K562 (cell line): ENCODE results near the gene ZBED2. TPM values are rescaled to one million over a fixed set of nuclear protein-coding genes. Genes with fewer than 3 reads are reported as not detected.

Experiments
- BCL6 ChIP-seq: fragments of 250-450 bp; sonication (Bioruptor Pico); IDR thresholded peaks from 2 replicates; pipeline ENCODE4 v1.4.0; 2020
- CBX1 ChIP-seq: sonication (generic); IDR thresholded peaks from 2 replicates; pipeline ENCODE4 v1.6.1; 2016; ENCODE audit warnings: antibody characterized with exemption, low read depth, mild to moderate bottlenecking
- GABPB1 ChIP-seq: sonication (generic); formaldehyde crosslinking; IDR thresholded peaks from 2 replicates; pipeline ENCODE4 v1.8.0; 2022; ENCODE audit warnings: mild to moderate bottlenecking, missing genetic modification reagents
- IRF1 ChIP-seq: sonication (generic); formaldehyde crosslinking; IDR thresholded peaks from 2 replicates; pipeline ENCODE4 v1.8.0; 2022; ENCODE audit warnings: missing genetic modification reagents, mild to moderate bottlenecking, borderline replicate concordance
- MXI1 ChIP-seq: IDR thresholded peaks from 2 replicates; pipeline ENCODE4 v1.6.1; 2011; ENCODE audit warnings: low read depth, mild to moderate bottlenecking, improper control_type of control experiment, low read length
- NCOR1 ChIP-seq: fragments of 450-650 bp; IDR thresholded peaks from 2 replicates; pipeline ENCODE4 v1.6.1; 2016; ENCODE audit warnings: mild to moderate bottlenecking, moderate library complexity
- POLR2G ChIP-seq: fragments of 200-400 bp; formaldehyde crosslinking; IDR thresholded peaks from 2 replicates; pipeline ENCODE4 v1.6.1; 2017; ENCODE audit warnings: low read depth, mild to moderate bottlenecking, antibody characterized with exemption, low read length, moderate library complexity
- TAF9B ChIP-seq: fragments of 450-650 bp; IDR thresholded peaks from 2 replicates; pipeline ENCODE4 v1.6.1; 2018; ENCODE audit warnings: mild to moderate bottlenecking; ENCODE audit not compliant: partially characterized antibody
- ZNF324 ChIP-seq: fragments of 250-450 bp; sonication (Bioruptor Pico); IDR thresholded peaks from 2 replicates; pipeline ENCODE4 v1.4.0; 2020; ENCODE audit warnings: mild to moderate bottlenecking
- ZNF41 ChIP-seq: fragments of 250-450 bp; sonication (Bioruptor Pico); conservative IDR thresholded peaks from 2 replicates; pipeline ENCODE4 v1.4.0; 2020; ENCODE audit warnings: mild to moderate bottlenecking
- ZNF76 ChIP-seq: fragments of 250-450 bp; sonication (Bioruptor Pico); IDR thresholded peaks from 2 replicates; pipeline ENCODE4 v1.4.0; 2020; ENCODE audit warnings: mild to moderate bottlenecking, moderate library complexity, borderline replicate concordance
- polyA plus RNA-seq, 8 experiments: library from polyadenylated mRNA; depleted of rRNA in 4 of 8; stranded (reverse) in 5 of 8; unstranded in 3 of 8; fragments of >200 nt; fragmentation: Nextera tagmentation in 2 of 8; fragmentation: Illumina TruSeq in 1 of 8; extraction: Ambion mirVana in 2 of 8; extraction: Trizol in 1 of 8; gene quantifications; 2 replicates each; pipeline versions ENCODE4 v1.2.1 to v1.2.3, GENCODE V29; 2011 to 2014; ENCODE audit warnings: inconsistent platforms in 1 of 8, missing spikeins in 1 of 8
- total RNA-seq, 7 experiments: library from RNA; depleted of rRNA in 6 of 7; stranded (reverse); fragments of >200 nt in 6 of 7; fragmentation: Illumina TruSeq in 2 of 7; extraction: Trizol in 2 of 7; gene quantifications; 2 replicates each; pipeline versions ENCODE4 v1.2.1 to v1.2.3, GENCODE V29; 2011 to 2021; ENCODE audit warnings: low replicate concordance in 1 of 7
- TF ChIP-seq, protein P1 (sequence below), 2 experiments: fragments of 450-650 bp; IDR thresholded peaks; 2 replicates each; pipeline ENCODE4 v1.6.1; 2018; ENCODE audit warnings: mild to moderate bottlenecking in 2 of 2, low read depth in 1 of 2; ENCODE audit not compliant: partially characterized antibody in 2 of 2
- TF ChIP-seq, protein P2 (sequence below): sonication (generic); IDR thresholded peaks from 2 replicates; pipeline ENCODE4 v1.6.1; 2016
- TF ChIP-seq, protein P3 (sequence below): fragments of 250-450 bp; sonication (Bioruptor Pico); IDR thresholded peaks from 2 replicates; pipeline ENCODE4 v1.8.0; 2022; ENCODE audit warnings: moderate library complexity, mild to moderate bottlenecking, inconsistent platforms

ZBED2 gene
- total and polyA plus RNA-seq, 9 of the 15 experiments (the other 6 are each of a cell fraction or from before 2014, with no cell fraction given) = 0.11 TPM; not detected in 8

DNA sequence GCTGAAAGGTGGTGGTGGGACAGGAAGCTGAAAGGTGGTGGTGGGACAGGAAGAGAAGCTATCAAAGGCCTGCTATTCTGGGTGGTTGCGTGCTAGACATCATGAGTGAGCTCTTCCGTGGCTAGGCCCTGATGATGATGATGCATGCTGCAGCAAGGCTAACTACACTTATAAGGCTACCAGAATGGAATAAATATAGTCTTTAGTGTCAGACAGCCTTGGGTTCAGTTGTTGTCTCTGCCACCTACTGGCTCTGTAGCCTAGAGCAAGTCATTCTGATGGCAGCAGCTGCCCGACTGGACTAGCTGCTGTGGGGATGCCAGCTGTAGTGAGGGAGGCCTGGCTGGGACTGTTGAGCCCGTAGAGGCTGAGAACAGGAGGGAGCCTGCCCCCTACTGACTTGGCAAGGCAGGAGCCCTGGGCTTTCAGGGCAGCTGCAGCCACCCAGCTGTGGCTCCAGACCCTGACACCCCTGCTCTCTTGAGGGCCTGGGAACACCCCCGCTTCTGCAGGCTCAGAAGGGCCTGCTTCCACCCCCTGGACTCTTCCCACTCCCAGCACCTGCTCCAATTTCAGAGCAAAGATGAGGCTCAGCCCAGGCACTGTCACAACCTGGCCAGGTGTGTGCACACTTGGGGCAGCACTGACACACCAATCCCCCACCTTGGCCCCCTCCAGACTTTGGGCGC is 21.4 kb upstream of the ZBED2 start (continued):
- TF ChIP-seq, protein P1, sequence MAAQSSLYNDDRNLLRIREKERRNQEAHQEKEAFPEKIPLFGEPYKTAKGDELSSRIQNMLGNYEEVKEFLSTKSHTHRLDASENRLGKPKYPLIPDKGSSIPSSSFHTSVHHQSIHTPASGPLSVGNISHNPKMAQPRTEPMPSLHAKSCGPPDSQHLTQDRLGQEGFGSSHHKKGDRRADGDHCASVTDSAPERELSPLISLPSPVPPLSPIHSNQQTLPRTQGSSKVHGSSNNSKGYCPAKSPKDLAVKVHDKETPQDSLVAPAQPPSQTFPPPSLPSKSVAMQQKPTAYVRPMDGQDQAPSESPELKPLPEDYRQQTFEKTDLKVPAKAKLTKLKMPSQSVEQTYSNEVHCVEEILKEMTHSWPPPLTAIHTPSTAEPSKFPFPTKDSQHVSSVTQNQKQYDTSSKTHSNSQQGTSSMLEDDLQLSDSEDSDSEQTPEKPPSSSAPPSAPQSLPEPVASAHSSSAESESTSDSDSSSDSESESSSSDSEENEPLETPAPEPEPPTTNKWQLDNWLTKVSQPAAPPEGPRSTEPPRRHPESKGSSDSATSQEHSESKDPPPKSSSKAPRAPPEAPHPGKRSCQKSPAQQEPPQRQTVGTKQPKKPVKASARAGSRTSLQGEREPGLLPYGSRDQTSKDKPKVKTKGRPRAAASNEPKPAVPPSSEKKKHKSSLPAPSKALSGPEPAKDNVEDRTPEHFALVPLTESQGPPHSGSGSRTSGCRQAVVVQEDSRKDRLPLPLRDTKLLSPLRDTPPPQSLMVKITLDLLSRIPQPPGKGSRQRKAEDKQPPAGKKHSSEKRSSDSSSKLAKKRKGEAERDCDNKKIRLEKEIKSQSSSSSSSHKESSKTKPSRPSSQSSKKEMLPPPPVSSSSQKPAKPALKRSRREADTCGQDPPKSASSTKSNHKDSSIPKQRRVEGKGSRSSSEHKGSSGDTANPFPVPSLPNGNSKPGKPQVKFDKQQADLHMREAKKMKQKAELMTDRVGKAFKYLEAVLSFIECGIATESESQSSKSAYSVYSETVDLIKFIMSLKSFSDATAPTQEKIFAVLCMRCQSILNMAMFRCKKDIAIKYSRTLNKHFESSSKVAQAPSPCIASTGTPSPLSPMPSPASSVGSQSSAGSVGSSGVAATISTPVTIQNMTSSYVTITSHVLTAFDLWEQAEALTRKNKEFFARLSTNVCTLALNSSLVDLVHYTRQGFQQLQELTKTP (IDR thresholded peaks at IDR 0.05; ENCODE audit: low read depth in 1 of 2, partially characterized antibody in 2 of 2) = no peak
- TF ChIP-seq CBX1 = no peak
- TF ChIP-seq, protein P2, sequence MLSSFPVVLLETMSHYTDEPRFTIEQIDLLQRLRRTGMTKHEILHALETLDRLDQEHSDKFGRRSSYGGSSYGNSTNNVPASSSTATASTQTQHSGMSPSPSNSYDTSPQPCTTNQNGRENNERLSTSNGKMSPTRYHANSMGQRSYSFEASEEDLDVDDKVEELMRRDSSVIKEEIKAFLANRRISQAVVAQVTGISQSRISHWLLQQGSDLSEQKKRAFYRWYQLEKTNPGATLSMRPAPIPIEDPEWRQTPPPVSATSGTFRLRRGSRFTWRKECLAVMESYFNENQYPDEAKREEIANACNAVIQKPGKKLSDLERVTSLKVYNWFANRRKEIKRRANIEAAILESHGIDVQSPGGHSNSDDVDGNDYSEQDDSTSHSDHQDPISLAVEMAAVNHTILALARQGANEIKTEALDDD = no peak
- no peak for TF ChIP-seq MXI1
- TF ChIP-seq ZNF41 (CRISPR knock-in tag) = no peak
- no peak for TF ChIP-seq POLR2G
- no peak for TF ChIP-seq TAF9B
- no peak for TF ChIP-seq ZNF324 (CRISPR knock-in tag)
- TF ChIP-seq GABPB1 (CRISPR knock-in tag) = no peak
- TF ChIP-seq ZNF76 = no peak
- no peak for TF ChIP-seq NCOR1
- no peak for TF ChIP-seq IRF1 (CRISPR knock-in tag)
- TF ChIP-seq BCL6 (CRISPR knock-in tag) = no peak
- TF ChIP-seq, protein P3, sequence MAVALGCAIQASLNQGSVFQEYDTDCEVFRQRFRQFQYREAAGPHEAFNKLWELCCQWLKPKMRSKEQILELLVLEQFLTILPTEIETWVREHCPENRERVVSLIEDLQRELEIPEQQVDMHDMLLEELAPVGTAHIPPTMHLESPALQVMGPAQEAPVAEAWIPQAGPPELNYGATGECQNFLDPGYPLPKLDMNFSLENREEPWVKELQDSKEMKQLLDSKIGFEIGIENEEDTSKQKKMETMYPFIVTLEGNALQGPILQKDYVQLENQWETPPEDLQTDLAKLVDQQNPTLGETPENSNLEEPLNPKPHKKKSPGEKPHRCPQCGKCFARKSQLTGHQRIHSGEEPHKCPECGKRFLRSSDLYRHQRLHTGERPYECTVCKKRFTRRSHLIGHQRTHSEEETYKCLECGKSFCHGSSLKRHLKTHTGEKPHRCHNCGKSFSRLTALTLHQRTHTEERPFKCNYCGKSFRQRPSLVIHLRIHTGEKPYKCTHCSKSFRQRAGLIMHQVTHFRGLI = no peak
